Cardiac ventricle fibroblast (primary cell): ENCODE data around the gene RPL5. TPM values are rescaled to one million over a fixed set of nuclear protein-coding genes. Genes with fewer than 3 reads are reported as not detected.

Experiments
- total RNA-seq: library from RNA; depleted of rRNA; stranded (reverse); fragments of >200 nt; gene quantifications from 2 replicates; pipeline ENCODE4 v1.2.3, GENCODE V29; 2015

The RPL5 gene
- total RNA-seq: 1,459 and 1,659 TPM in 2 replicates

GRCh38 chr1:92831762-92832536 lies at the start of gene RPL5:
RPL5 (plus strand) TSS chr1:92832040; CDS start chr1:92832115, 75 bp downstream.

GRCh38 chr1:92784639-92785500 lies 47.0 kb upstream of the RPL5 start, which contains the start of gene EVI5:
EVI5 (minus strand) TSS chr1:92785108; CDS start chr1:92736546, 48,562 bp downstream.

Other genes with a start within 250 kb of the RPL5 start
- 30.0 and 41.4 TPM in 2 replicates for gene EVI5, start 46.9 kb upstream of the RPL5 start, total RNA-seq
- 8.6 and 9.4 TPM in 2 replicates for gene DIPK1A, start 129.4 kb downstream of the RPL5 start, total RNA-seq
- 4.1 and 4.2 TPM in 2 replicates for gene MTF2, start 247.2 kb downstream of the RPL5 start, total RNA-seq